GM19025 (cell line): ENCODE measurements around the gene HS3ST5.

Experiments
- ATAC-seq: cut with Tn5 transposase; IDR thresholded peaks from one replicate; pipeline ENCODE4 v1.9.1; 2021; ENCODE audit warnings: mild to moderate bottlenecking, low read depth, moderate library complexity; ENCODE audit not compliant: unreplicated experiment

The HS3ST5 gene

DNA sequence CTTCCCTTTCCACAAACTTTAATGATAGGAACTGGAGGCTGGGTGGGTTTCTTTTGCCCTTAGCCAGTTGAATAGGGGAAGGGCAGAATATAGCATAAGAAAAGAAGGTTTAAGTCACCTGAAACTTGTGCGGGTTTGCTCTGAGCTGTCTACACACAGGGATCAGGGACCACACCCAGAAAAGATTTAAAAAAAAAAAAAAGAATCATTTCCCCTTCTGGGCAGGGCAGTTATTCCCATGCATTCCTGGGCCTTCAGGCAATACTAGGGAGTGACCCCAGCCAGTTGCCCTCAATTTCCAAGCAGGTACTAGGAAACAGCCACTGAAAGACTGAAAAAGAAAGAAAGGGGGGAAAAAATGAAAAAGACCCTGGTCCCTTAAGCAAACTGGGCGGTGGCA lies 332.3 kb downstream of the HS3ST5 start:
- no peak for ATAC-seq

DNA sequence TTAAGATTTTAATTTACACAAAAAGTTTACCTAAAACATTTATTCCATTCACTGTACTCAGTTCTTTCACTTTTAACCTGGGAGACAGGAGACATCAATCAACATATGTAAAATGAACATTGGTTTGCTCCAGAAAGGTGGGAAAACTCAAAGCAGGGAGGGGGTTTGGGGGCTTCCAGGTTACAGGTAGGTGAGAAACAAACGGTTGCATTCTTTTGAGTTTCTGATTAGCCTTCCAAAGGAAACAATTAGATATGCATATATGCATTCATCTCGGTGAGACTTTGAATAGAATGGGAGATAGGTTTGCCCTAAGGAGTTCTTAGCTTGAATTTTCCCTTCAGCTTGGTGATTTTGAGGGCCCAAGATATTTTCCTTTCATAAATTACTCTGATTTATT lies 333.6 kb downstream of the HS3ST5 start:
- no peak for ATAC-seq

DNA sequence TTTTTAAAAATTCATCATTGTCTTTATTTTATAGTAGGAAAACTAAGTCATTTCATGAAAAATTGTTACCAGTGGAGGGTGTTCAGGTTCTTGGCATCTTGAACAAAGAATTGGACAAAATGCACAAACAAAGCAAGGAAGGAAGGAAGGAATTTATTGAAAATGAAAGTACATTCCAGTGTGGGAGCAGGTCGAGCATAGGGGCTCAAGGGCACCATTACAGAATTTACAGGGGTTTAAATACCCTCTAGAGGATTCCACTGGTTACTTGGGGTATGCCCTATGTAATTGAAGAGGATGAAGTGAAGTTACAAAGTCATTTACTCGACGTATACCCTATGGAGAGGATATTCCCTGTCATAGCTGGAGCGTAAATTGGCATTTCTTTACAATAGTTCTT lies 334.5 kb downstream of the HS3ST5 start:
- no peak for ATAC-seq

DNA sequence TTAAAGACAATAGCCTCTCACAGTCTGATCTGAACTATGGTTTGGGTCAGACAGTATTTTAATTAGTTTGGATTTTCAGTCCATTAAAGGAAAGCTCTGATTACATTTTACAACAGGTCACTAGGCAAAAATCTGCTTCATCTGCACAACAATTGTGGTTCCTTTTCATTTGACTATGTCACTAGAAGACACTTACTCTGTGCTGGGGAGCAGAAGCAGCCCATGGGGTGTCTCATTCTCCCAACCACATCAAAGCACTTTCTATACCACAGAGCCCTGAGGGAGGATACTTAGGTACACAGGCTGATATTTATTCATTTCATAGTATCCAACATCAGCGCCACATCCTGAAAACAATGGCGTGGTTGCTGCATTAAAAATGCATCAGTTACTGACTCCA lies 335.3 kb downstream of the HS3ST5 start:
- ATAC-seq: peak; percentile 79
